ENCODE data around the gene DOHH.

Gene DOHH

GRCh38 chr19:3477951-3478350 is 22.5 kb downstream of the DOHH start:
- TF ChIP-seq ZNF302 (tag by site-specific recombination; IDR thresholded peaks at IDR 0.05; ENCODE audit: low read depth) (no peak), GLIS1 (tag by site-specific recombination; IDR thresholded peaks at IDR 0.05) (no peak), ZNF600 (tag by site-specific recombination; IDR thresholded peaks at IDR 0.05) (0 out of 2 replicates have a peak, but pooled peaks have one; percentile 21), GLI2 (tag by site-specific recombination; IDR thresholded peaks at IDR 0.05; ENCODE audit: borderline replicate concordance, low read depth) (no peak), YY2 (tag by site-specific recombination; IDR thresholded peaks at IDR 0.05) (no peak), ZNF266 (tag by site-specific recombination; IDR thresholded peaks at IDR 0.05; ENCODE audit: low read depth) (no peak), SCRT2 (tag by site-specific recombination; IDR thresholded peaks at IDR 0.05) (peak; percentile 29; the same call in 1 of the 2 replicates)
- TF ChIP-seq, protein P1, sequence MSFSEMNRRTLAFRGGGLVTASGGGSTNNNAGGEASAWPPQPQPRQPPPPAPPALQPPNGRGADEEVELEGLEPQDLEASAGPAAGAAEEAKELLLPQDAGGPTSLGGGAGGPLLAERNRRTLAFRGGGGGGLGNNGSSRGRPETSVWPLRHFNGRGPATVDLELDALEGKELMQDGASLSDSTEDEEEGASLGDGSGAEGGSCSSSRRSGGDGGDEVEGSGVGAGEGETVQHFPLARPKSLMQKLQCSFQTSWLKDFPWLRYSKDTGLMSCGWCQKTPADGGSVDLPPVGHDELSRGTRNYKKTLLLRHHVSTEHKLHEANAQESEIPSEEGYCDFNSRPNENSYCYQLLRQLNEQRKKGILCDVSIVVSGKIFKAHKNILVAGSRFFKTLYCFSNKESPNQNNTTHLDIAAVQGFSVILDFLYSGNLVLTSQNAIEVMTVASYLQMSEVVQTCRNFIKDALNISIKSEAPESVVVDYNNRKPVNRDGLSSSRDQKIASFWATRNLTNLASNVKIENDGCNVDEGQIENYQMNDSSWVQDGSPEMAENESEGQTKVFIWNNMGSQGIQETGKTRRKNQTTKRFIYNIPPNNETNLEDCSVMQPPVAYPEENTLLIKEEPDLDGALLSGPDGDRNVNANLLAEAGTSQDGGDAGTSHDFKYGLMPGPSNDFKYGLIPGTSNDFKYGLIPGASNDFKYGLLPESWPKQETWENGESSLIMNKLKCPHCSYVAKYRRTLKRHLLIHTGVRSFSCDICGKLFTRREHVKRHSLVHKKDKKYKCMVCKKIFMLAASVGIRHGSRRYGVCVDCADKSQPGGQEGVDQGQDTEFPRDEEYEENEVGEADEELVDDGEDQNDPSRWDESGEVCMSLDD (tag by site-specific recombination; IDR thresholded peaks at IDR 0.05), result no peak
- TF ChIP-seq, protein P2, sequence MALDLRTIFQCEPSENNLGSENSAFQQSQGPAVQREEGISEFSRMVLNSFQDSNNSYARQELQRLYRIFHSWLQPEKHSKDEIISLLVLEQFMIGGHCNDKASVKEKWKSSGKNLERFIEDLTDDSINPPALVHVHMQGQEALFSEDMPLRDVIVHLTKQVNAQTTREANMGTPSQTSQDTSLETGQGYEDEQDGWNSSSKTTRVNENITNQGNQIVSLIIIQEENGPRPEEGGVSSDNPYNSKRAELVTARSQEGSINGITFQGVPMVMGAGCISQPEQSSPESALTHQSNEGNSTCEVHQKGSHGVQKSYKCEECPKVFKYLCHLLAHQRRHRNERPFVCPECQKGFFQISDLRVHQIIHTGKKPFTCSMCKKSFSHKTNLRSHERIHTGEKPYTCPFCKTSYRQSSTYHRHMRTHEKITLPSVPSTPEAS (tag by site-specific recombination; IDR thresholded peaks at IDR 0.05), result no peak
- ChIA-PET CTCF (interaction anchor here (0.6 to 9.4 kb wide), 2 partner anchors 7 to 8 kb away, joined by 4 to 62 read pairs; no protein-coding TSS in a partner anchor), POLR2A (no interaction called here)

DNA sequence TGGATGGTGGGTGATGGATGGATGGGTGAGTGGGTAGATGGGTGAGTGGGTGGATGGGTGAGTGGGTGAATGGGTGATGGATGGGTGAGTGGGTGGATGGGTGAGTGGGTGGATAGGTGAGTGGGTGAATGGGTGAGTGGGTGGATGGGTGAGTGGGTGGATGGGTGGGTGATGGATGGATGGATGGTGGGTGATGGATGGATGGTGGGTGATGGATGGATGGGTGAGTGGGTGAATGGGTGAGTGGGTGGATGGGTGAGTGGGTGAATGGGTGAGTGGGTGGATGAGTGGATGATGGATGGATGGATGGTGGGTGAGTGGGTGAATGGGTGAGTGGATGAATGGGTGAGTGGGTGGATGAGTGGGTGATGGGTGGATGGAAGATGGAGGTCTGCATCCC is 23.0 kb downstream of the DOHH start:
- no peaks in the 10 kb centered on the region for H3K9me3 ChIP-seq (ENCODE audit: control insufficient read depth, insufficient read depth, low read depth, low read length)
- ChIA-PET CTCF (no interaction called here), POLR2A (no interaction called here)
- H3K4me3 ChIP-seq (ENCODE audit: low read depth, low read length), result no peak overlapping the region
- no peaks in the 10 kb centered on the region for H3K36me3 ChIP-seq (ENCODE audit: control insufficient read depth in 2 of 2, insufficient read depth in 1 of 2, low read length in 2 of 2)
- no peaks in the 10 kb centered on the region for H3K4me1 ChIP-seq (ENCODE audit: control insufficient read depth, insufficient read depth, low read length)
- H3K27ac ChIP-seq (ENCODE audit: extremely low read depth, low read depth, low read length), result no peak overlapping the region
- TF ChIP-seq ZNF518A (tag by site-specific recombination; conservative IDR thresholded peaks at IDR 0.05; ENCODE audit: low read depth) (no peak), ZNF549 (tag by site-specific recombination; IDR thresholded peaks at IDR 0.05) (no peak), ZNF473 (tag by site-specific recombination; IDR thresholded peaks at IDR 0.05) (no peak), ZNF10 (tag by site-specific recombination; IDR thresholded peaks at IDR 0.05) (no peak), ZNF18 (tag by site-specific recombination; IDR thresholded peaks at IDR 0.05) (no peak), KLF16 (tag by site-specific recombination; IDR thresholded peaks at IDR 0.05) (no peak), HOXA7 (CRISPR knock-in tag; IDR thresholded peaks at IDR 0.05; ENCODE audit: borderline replicate concordance) (no peak), ZNF324 (tag by site-specific recombination; IDR thresholded peaks at IDR 0.05) (no peak), ZNF488 (tag by site-specific recombination; IDR thresholded peaks at IDR 0.05) (no peak), ZFHX2 (tag by site-specific recombination; conservative IDR thresholded peaks at IDR 0.05) (peak; percentile 99), ZNF138 (tag by site-specific recombination; IDR thresholded peaks at IDR 0.05; ENCODE audit: borderline replicate concordance) (no peak)
- TF ChIP-seq, protein P3, sequence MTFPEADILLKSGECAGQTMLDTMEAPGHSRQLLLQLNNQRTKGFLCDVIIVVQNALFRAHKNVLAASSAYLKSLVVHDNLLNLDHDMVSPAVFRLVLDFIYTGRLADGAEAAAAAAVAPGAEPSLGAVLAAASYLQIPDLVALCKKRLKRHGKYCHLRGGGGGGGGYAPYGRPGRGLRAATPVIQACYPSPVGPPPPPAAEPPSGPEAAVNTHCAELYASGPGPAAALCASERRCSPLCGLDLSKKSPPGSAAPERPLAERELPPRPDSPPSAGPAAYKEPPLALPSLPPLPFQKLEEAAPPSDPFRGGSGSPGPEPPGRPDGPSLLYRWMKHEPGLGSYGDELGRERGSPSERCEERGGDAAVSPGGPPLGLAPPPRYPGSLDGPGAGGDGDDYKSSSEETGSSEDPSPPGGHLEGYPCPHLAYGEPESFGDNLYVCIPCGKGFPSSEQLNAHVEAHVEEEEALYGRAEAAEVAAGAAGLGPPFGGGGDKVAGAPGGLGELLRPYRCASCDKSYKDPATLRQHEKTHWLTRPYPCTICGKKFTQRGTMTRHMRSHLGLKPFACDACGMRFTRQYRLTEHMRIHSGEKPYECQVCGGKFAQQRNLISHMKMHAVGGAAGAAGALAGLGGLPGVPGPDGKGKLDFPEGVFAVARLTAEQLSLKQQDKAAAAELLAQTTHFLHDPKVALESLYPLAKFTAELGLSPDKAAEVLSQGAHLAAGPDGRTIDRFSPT (tag by site-specific recombination; IDR thresholded peaks at IDR 0.05), result peak; percentile 48; the same call in 1 of the 2 replicates

More at GRCh38 chr19:3477951-3478350, 22.5 kb downstream of the DOHH start:
- H3K36me3 ChIP-seq (ENCODE audit: control insufficient read depth in 2 of 2, insufficient read depth in 1 of 2, low read length in 2 of 2), result no peaks in the 10 kb centered on the region
- H3K9me3 ChIP-seq (ENCODE audit: control insufficient read depth, insufficient read depth, low read depth, low read length), result no peaks in the 10 kb centered on the region
- no peak overlapping the region for H3K4me3 ChIP-seq (ENCODE audit: low read depth, low read length)
- H3K27ac ChIP-seq (ENCODE audit: extremely low read depth, low read depth, low read length), result no peak overlapping the region
- no peaks in the 10 kb centered on the region for H3K4me1 ChIP-seq (ENCODE audit: control insufficient read depth, insufficient read depth, low read length)

Measured in HEK293 (cell line).